HL-60 (cell line): ENCODE measurements around the gene MTG2.

Experiments
- DNase-seq, 2 experiments: peaks; one replicate each; pipeline ENCODE4 v3.0.0-alpha.2; 2010 to 2020; ENCODE audit warnings: low read depth in 1 of 2, low spot score in 1 of 2
- H3K27ac ChIP-seq: fragments of 250-450 bp; sonication (Bioruptor Pico); replicated peaks from 2 replicates; pipeline ENCODE4 v1.5.1; 2020; ENCODE audit warnings: mild to moderate bottlenecking, moderate library complexity
- H3K27me3 ChIP-seq: fragments of 250-450 bp; sonication (Bioruptor Pico); 2 replicates; pipeline ENCODE4 v1.5.1; 2021; ENCODE audit warnings: mild to moderate bottlenecking, moderate library complexity; ENCODE audit not compliant: insufficient read depth, poor library complexity, severe bottlenecking
- H3K4me3 ChIP-seq: replicated peaks from 2 replicates; pipeline ENCODE4 v1.5.1; 2011; ENCODE audit warnings: mild to moderate bottlenecking, control low read depth, low read length; ENCODE audit not compliant: insufficient read depth
- GABPA ChIP-seq: IDR thresholded peaks from 2 replicates; pipeline ENCODE4 v1.6.1; 2012; ENCODE audit warnings: low read depth
- POLR2AphosphoS5 ChIP-seq: IDR thresholded peaks from 2 replicates; pipeline ENCODE4 v1.6.1; 2012; ENCODE audit warnings: low read depth
- SPI1 ChIP-seq: IDR thresholded peaks from 2 replicates; pipeline ENCODE4 v1.6.1; 2012; ENCODE audit warnings: low read depth, mild to moderate bottlenecking, borderline replicate concordance
- TF ChIP-seq, protein P1 (sequence below): IDR thresholded peaks from one replicate; pipeline ENCODE4 v1.5.1; 2011; ENCODE audit warnings: low read length, control low read depth, inconsistent platforms; ENCODE audit not compliant: insufficient read depth
- TF ChIP-seq, protein P2 (sequence below): IDR thresholded peaks from 2 replicates; pipeline ENCODE4 v1.6.1; 2012; ENCODE audit warnings: low read depth; ENCODE audit not compliant: insufficient replicate concordance

MTG2 gene

DNA sequence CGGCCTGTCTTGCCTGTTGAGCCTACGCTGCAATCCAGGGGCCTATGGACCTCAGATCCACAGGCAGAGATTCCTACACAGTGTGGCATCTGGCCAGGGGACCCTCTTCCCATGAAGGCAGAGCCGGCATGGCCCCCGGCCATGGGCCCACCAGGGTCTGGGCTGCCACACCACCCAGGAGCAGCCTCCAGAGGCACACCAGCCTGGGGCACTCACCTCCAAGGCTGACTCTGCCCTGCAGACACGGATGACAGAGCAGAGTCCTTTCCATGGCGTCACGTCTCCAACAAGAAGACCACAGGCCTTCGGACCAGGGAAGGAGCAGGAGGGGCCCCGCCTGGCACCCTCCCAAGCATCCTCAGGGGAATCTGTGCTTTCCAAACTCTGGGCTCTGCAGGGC lies 40.7 kb downstream of the MTG2 start:
- H3K27me3 ChIP-seq: peaks cover 37% of the 10 kb centered on the region
- no peak for DNase-seq

GRCh38 chr20:62224113-62224855 lies 41.5 kb downstream of the MTG2 start:
- TF ChIP-seq, protein P1, sequence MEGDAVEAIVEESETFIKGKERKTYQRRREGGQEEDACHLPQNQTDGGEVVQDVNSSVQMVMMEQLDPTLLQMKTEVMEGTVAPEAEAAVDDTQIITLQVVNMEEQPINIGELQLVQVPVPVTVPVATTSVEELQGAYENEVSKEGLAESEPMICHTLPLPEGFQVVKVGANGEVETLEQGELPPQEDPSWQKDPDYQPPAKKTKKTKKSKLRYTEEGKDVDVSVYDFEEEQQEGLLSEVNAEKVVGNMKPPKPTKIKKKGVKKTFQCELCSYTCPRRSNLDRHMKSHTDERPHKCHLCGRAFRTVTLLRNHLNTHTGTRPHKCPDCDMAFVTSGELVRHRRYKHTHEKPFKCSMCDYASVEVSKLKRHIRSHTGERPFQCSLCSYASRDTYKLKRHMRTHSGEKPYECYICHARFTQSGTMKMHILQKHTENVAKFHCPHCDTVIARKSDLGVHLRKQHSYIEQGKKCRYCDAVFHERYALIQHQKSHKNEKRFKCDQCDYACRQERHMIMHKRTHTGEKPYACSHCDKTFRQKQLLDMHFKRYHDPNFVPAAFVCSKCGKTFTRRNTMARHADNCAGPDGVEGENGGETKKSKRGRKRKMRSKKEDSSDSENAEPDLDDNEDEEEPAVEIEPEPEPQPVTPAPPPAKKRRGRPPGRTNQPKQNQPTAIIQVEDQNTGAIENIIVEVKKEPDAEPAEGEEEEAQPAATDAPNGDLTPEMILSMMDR: no peak
- no peak for TF ChIP-seq GABPA
- no peak for TF ChIP-seq SPI1
- no peak for TF ChIP-seq POLR2AphosphoS5
- TF ChIP-seq, protein P2, sequence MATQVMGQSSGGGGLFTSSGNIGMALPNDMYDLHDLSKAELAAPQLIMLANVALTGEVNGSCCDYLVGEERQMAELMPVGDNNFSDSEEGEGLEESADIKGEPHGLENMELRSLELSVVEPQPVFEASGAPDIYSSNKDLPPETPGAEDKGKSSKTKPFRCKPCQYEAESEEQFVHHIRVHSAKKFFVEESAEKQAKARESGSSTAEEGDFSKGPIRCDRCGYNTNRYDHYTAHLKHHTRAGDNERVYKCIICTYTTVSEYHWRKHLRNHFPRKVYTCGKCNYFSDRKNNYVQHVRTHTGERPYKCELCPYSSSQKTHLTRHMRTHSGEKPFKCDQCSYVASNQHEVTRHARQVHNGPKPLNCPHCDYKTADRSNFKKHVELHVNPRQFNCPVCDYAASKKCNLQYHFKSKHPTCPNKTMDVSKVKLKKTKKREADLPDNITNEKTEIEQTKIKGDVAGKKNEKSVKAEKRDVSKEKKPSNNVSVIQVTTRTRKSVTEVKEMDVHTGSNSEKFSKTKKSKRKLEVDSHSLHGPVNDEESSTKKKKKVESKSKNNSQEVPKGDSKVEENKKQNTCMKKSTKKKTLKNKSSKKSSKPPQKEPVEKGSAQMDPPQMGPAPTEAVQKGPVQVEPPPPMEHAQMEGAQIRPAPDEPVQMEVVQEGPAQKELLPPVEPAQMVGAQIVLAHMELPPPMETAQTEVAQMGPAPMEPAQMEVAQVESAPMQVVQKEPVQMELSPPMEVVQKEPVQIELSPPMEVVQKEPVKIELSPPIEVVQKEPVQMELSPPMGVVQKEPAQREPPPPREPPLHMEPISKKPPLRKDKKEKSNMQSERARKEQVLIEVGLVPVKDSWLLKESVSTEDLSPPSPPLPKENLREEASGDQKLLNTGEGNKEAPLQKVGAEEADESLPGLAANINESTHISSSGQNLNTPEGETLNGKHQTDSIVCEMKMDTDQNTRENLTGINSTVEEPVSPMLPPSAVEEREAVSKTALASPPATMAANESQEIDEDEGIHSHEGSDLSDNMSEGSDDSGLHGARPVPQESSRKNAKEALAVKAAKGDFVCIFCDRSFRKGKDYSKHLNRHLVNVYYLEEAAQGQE: no peak
- no peak for DNase-seq
- Histone ChIP-seq H3K4me3 (no peak overlapping the region), H3K27me3 (peaks cover 32% of the 10 kb centered on the region), H3K27ac (no peak overlapping the region)

More for the DNA sequence above, 40.7 kb downstream of the MTG2 start:
- H3K27ac ChIP-seq: no peak overlapping the region
- no peak for TF ChIP-seq SPI1
- TF ChIP-seq POLR2AphosphoS5: no peak
- no peak for TF ChIP-seq GABPA
- TF ChIP-seq, protein P2: no peak
- TF ChIP-seq, protein P1: no peak
- H3K4me3 ChIP-seq: no peak overlapping the region

DNA sequence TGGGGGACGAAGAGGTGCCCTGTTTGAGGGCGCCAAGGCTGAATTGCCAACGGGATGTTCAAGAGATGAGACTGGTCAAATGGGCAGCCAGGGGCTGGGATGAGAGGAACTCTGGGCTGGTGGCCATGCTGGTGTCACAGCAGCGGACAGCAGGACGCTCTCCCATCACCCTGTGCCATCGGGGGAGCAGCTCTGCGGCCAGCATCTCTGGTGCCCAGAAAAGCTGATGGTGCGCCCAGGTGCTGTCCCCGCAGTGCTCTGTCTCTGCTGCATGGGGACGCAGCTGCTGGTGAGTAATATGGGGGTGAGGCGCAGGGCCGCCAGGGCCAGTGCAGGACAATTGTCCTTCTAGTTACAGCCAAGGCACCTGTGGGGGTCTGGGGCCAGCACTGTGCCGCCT lies 42.2 kb downstream of the MTG2 start:
- no peak for DNase-seq
- TF ChIP-seq, protein P1: no peak
- no peak for TF ChIP-seq POLR2AphosphoS5
- TF ChIP-seq GABPA: no peak
- TF ChIP-seq, protein P2: no peak
- no peak for TF ChIP-seq SPI1
- Histone ChIP-seq H3K27me3 (peaks cover 29% of the 10 kb centered on the region), H3K4me3 (no peak overlapping the region), H3K27ac (no peak overlapping the region)
